Measurements from ENCODE around the gene DPYSL5.
"Not testable (repeated sequence)": the region's sequence is repeated elsewhere in the genome, so short reads cannot be mapped to it uniquely, and the experiment has no call there.

The DPYSL5 gene, protein sequence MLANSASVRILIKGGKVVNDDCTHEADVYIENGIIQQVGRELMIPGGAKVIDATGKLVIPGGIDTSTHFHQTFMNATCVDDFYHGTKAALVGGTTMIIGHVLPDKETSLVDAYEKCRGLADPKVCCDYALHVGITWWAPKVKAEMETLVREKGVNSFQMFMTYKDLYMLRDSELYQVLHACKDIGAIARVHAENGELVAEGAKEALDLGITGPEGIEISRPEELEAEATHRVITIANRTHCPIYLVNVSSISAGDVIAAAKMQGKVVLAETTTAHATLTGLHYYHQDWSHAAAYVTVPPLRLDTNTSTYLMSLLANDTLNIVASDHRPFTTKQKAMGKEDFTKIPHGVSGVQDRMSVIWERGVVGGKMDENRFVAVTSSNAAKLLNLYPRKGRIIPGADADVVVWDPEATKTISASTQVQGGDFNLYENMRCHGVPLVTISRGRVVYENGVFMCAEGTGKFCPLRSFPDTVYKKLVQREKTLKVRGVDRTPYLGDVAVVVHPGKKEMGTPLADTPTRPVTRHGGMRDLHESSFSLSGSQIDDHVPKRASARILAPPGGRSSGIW

GRCh38 chr2:26847655-26848335 lies at the start of gene DPYSL5:
DPYSL5 (plus strand) TSS chr2:26848132; CDS start chr2:26898500, 50,368 bp downstream.
- no peak for DNase-seq (ENCODE audit: low read depth)

DNA sequence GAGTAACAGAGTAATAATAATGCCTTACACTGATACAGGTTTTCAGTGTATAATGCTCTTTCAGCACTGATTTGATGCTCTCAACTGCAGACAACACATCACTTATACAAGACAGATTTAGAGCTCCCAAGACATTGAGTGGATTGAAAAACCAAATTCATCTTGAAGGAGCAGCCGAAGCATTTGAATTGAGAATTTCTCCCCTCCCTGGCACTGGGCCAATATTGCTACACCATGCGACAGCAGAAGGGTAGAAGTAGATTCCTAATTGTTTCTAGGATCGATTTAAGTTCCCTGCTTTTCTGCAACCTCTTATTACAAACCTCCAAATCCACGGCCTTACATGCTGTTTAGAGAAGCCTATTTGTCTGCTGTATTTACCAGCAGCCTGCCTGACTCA lies 46.6 kb upstream of the DPYSL5 start:
- DNase-seq (ENCODE audit: low read depth): no peak

- DNase-seq (ENCODE audit: low read depth): no peak
These were observed 46.1 kb upstream of the DPYSL5 start for GRCh38 chr2:26801796-26802195.

GRCh38 chr2:26805241-26805676 lies 42.7 kb upstream of the DPYSL5 start:
- DNase-seq (ENCODE audit: low read depth): no peak

DNA sequence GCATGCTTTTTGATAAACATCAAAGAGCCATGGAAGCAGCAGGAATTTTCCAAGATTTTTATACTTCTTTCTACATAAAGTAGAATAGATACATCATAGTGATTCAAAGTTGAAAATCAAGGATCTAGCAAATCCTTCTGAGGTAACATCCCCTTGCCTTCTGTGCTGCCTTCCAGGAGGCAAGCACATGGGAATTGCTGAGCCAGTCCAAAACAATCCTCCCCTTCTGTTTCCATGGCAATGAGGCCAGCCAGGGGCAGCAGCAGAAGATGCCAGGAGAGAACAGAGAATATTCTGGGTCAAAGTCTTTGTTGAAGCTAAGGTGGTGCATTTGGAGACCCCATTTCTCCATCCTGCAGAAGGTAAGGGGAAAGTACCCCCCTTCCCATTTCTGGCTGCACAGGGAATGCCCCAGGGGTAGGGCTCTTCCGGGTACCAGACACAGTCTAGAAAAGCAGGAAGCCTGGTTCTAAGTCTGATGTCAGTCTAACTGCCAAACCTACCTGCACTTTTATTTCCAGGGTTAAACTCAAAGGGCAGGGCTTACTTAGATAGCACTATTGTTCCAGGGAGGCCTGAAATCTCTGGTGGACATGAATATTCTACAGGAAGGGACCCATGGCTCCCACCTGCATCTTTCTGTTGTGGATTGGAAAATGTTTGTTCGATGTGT lies 40.0 kb upstream of the DPYSL5 start:
- DNase-seq (ENCODE audit: low read depth): no peak

- DNase-seq (ENCODE audit: low read depth): no peak
These were observed 38.7 kb upstream of the DPYSL5 start for GRCh38 chr2:26809211-26809610.

DNA sequence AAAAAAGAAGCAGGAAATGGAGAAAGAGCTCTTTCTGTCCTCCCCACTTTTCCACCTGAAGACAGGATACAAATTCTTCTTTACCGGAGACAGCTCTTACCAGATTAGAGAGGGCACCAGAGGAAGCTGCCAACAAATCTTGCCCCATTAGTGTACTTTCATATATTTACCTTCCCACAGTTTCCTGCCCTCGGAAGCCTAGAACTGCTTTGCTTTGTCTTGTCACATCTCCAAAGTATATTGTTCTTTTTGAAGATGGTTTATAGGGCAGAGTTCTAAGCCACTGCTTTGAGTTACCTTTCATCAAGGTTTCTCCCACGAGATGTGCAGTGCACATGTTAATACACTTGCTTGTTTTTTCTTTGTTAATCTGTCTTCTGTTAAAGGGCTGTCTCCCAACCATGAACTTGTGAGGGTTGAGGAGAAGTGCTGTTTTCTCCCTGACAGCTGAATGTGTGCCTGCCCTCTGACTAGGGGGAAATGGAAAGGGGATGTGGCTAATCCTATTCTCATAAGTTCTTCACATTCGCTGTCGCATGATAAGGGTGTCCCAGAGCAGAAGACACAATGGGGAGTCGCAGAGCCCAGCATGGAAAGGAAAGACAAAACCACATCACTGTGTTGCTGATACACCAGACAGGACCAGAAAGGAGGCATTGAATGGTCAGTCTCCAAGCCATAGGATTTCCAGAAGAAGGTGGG lies 37.9 kb upstream of the DPYSL5 start:
- no peak for DNase-seq (ENCODE audit: low read depth)

DNA sequence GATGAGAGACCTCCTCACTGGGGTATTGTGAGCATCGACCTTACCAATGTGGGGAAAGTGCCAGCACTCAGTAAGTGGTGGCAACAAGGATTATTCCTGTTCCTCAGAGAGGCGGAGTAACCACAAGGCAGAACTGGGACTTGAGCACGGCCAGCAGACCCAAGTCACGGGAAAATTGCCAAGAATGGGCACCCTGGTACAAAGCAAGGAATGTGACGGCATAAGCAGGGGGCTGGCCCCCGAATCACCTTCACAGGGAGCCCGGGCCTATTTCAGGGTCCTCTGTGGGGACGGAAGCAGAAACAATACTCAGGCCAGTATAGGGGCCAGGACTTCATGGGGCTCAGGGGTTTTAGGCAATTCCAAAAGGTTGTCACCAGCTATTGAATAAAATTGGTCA lies 36.7 kb upstream of the DPYSL5 start:
- no peak for DNase-seq (ENCODE audit: low read depth)

DNA sequence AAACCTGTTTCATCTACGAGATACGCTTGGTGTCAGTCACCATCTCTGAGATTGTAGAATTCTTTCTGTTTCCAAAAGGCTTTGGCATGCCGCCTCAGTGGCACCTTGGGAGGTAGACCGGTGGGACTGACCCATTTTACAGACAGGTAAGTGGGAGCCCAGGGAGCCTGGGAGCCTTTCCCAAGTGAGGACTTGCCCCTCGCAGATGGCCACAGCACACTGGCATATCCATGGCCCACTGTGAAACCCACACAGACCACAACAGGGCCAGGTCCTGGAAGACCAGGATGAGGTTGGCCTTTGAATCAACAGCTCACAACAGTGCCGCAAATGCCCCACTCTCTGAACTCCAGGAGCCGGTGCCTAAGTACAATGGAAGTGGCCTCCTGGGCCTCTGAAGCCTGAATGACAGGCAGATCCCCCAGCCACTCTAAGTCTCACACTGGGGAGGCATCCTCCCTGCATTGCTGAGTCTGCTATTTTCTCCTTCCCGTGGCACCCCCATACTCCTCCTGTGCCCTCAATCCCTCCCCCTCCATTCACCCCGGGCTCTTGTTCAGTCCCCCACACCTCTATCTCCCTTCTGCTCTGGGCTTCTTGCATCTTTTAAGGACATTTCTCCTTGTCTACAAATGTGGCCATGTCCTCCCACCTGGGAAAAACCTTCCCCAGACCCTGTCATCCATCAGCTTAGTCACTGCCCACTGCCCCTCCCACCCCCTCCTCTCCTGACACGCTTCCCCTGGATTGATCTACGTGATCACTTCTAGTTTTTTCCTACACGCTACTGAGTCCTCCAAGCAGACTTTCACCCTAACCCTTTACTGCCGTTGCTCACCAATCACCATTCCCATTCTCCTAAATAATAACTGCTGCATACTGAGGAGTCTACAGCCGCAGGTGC lies 35.9 kb upstream of the DPYSL5 start:
- no peak for DNase-seq (ENCODE audit: low read depth)

DNA sequence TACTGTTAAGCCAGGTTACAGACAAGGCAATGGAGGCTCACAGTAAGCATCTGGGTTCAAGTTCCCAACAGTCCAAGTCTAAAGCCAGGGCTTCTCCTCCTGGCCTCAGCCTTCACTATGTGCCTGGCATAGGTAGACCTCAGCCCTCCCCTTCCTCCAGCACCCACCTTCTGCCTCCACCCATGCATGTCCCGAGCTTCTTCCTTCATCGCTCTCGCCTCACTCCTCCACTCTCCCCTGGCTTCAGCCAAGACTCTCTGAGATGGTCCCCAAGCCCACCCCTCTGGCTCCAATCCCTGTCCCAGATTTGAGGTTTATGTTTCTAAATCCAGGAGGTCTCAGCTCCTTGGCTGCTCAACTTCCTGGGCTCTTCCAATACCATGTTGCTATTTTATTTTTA lies 35.2 kb upstream of the DPYSL5 start:
- DNase-seq (ENCODE audit: low read depth): no peak

DNA sequence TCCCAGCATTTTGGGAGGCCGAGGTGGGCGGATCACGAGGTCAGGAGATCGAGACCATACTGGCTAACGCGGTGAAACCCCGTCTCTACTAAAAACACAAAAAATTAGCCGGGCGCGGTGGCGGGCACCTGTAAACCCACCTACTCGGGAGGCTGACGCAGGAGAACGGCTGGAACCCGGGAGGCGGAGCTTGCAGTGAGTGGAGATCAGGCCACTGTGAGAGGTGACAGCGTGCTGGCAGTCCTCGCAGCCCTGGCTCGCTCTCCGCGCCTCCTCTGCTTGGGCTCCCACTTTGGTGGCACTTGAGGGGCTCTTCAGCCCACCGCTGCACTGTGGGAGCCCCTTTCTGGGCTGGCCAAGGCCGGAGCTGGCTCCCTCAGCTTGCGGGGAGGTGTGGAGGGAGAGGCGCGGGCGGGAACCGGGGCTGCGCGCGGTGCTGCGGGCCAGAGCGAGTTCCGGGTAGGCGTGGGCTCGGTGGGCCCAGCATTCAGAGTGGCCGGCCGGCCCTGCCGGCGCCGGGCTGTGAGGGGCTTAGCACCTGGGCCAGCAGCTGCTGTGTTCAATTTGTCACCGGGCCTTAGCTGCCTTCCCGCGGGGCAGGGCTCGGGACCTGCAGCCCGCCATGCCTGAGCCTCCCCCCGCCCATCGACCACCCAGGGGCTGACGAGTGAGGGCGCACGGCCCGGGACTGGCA lies 33.7 kb upstream of the DPYSL5 start:
- DNase-seq (ENCODE audit: low read depth): not testable (repeated sequence)

DNA sequence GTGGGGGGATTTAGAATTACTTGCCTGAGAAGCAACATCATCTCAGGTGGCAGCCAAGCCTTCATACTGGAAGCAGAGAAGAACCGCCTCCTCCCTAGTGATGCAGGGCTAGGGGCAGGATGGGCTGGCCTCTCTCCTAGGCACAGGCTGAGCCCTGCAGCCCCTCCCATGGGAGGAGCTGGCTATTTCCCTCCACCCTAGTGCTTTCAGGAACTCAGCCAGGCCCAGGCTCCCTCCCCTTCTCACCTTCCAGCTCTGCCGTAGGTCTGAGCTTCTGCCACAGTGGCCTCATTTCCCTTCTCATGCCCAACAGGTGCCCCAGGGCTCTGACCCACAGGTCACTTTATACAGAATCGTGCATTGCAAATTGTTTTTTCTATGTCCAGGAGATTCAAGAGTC lies 31.0 kb upstream of the DPYSL5 start:
- DNase-seq (ENCODE audit: low read depth): no peak

- DNase-seq (ENCODE audit: low read depth): no peak
These were observed 29.7 kb upstream of the DPYSL5 start for GRCh38 chr2:26818255-26818654.

GRCh38 chr2:26818972-26819371 lies 29.0 kb upstream of the DPYSL5 start:
- DNase-seq (ENCODE audit: low read depth): no peak

GRCh38 chr2:26820932-26821331 lies 27.0 kb upstream of the DPYSL5 start:
- DNase-seq (ENCODE audit: low read depth): no peak

DNA sequence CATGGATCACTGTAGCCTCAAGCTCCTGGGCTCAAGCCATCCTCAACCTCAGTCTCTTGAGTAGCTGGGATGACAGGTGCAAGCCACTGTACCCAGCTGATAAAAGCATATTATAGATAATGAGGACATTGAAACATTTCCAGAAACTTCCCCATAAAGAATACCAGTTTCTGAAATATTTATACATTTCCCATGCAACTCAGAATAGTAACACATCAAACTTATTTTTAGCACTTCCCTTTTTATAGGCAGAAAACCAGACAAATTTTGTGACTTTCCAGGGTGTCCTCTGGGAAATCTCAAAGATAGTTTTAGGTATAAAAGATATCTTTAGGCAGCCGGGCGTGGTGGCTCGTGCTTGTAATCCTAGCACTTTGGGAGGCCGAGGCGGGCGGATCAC lies 25.1 kb upstream of the DPYSL5 start:
- DNase-seq (ENCODE audit: low read depth): no peak

- DNase-seq (ENCODE audit: low read depth): no peak
These were observed 9.6 kb upstream of the DPYSL5 start for GRCh38 chr2:26838121-26838906.

GRCh38 chr2:26840937-26841610 lies 6.9 kb upstream of the DPYSL5 start:
- DNase-seq (ENCODE audit: low read depth): no peak

DNA sequence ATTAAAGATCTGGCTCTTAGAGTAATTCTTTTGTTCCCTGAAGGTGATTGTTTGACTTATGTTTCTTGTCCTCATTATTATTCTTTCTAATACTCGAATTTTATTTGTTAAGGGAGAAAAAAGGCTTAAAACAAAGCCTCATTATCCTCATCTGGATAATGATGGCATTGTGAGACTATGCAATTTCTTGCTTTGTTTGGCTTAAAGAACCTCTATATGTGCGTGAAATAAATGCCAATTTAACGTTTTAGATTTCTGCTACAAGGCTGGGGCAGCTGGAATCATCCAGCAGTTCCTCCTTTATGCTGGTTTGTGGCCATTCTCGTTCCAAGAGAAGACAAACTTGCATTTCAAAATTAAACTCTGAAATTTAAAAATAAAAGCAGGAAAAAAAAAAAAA lies 4.9 kb upstream of the DPYSL5 start:
- DNase-seq (ENCODE audit: low read depth): no peak
